Endodermal cell (in vitro differentiated cells): ENCODE results near the gene JAKMIP1. TPM values are rescaled to one million over a fixed set of nuclear protein-coding genes. Genes with fewer than 3 reads are reported as not detected.

Experiments used
- DNase-seq: peaks from one replicate; pipeline ENCODE4 v3.0.0-alpha.2; 2017
- H3K27ac ChIP-seq: 2 replicates; pipeline ENCODE4 v1.5.1; 2013; ENCODE audit warnings: mild to moderate bottlenecking, low read depth, low read length, moderate library complexity
- H3K27me3 ChIP-seq: 2 replicates; pipeline ENCODE4 v1.6.1; 2013; ENCODE audit warnings: mild to moderate bottlenecking, low read length, moderate library complexity; ENCODE audit not compliant: insufficient read depth, control insufficient read depth, poor library complexity, severe bottlenecking
- H3K36me3 ChIP-seq: 2 replicates; pipeline ENCODE4 v1.7.0; 2013; ENCODE audit warnings: mild to moderate bottlenecking, low read length, moderate library complexity; ENCODE audit not compliant: control insufficient read depth, insufficient read depth
- H3K4me1 ChIP-seq: one replicate; pipeline ENCODE4 v1.7.0; 2013; ENCODE audit warnings: low read length; ENCODE audit not compliant: control insufficient read depth, insufficient read depth
- H3K4me3 ChIP-seq: 2 replicates; pipeline ENCODE4 v1.5.1; 2013; ENCODE audit warnings: mild to moderate bottlenecking, low read length, moderate library complexity
- H3K9ac ChIP-seq: 2 replicates; pipeline ENCODE4 v1.6.1; 2013; ENCODE audit warnings: mild to moderate bottlenecking, low read length, moderate library complexity; ENCODE audit not compliant: poor library complexity, severe bottlenecking; ENCODE audit errors: extremely low read depth
- H3K9me3 ChIP-seq: 2 replicates; pipeline ENCODE4 v1.6.1; 2013; ENCODE audit warnings: mild to moderate bottlenecking, low read length, moderate library complexity; ENCODE audit not compliant: control insufficient read depth
- H3K27ac Mint-ChIP-seq: 2 replicates; pipeline ENCODE4 v1.8.0; 2020; ENCODE audit warnings: mixed read lengths
- H3K27me3 Mint-ChIP-seq: 2 replicates; pipeline ENCODE4 v1.8.0; 2021; ENCODE audit warnings: mild to moderate bottlenecking, mixed read lengths; ENCODE audit not compliant: insufficient read depth
- H3K36me3 Mint-ChIP-seq: 2 replicates; pipeline ENCODE4 v1.8.0; 2020; ENCODE audit warnings: low read depth, mixed read lengths
- H3K4me1 Mint-ChIP-seq: 2 replicates; pipeline ENCODE4 v1.8.0; 2020; ENCODE audit warnings: mixed read lengths
- H3K4me3 Mint-ChIP-seq: 2 replicates; pipeline ENCODE4 v1.8.0; 2020; ENCODE audit warnings: mild to moderate bottlenecking, moderate library complexity, mixed read lengths
- H3K9me3 Mint-ChIP-seq: 2 replicates; pipeline ENCODE4 v1.8.0; 2020; ENCODE audit warnings: mild to moderate bottlenecking, mixed read lengths
- WGBS, 2 experiments: methylation state at CpG; one replicate each; pipeline versions ENCODE4 v1.1.5 to v1.1.7; 2013; ENCODE audit warnings: missing lambda C conversion rate in 2 of 2, mixed read lengths in 1 of 2; ENCODE audit not compliant: insufficient coverage in 1 of 2, insufficient read length in 1 of 2; 5-methylcytosine and 5-hydroxymethylcytosine counted together
- total RNA-seq, 2 donors: library from RNA; stranded (reverse); fragmentation: NEBNext Ultra II Directional in 1 of 2; extraction: Animal tissue kit (Norgen Biotek cat#: 25700) in 1 of 2; gene quantifications; 2 replicates in 1 of 2; 3 replicates in 1 of 2; pipeline ENCODE4 v1.2.1, GENCODE V29; 2021
- TF ChIP-seq, protein P1 (sequence below): fragments of 200-600 bp; sonication (generic); conservative IDR thresholded peaks from 2 replicates; pipeline ENCODE4 v1.5.0; 2021; ENCODE audit warnings: antibody characterized with exemption, mild to moderate bottlenecking

Gene JAKMIP1
- total RNA-seq, 2 donors from 2014 or later = 10.4 to 11.2 TPM

DNA sequence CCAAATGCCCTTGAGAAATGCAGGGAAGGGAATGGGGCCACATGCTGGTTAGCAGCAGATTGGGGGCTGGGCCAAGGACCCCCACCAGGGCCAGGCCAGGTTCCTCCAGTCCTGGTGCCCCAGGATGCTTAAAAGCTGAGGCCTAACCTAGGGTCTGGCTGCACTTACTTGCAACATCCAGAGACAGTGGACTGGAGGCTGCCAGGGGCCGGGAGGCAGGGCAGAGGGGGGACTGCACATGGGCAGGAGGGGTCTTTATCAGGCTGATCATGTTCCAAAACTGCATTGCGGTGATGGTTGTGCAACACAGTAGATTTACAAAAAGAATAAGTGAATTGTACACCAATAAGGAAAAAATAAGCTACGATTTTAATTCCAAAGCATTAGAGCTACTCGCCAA lies 145.3 kb downstream of the JAKMIP1 start:
- H3K36me3 ChIP-seq = peaks cover 44% of the 10 kb centered on the region
- H3K4me3 ChIP-seq = no peak overlapping the region
- H3K9ac ChIP-seq = no peak overlapping the region
- peaks cover 35% of the 10 kb centered on the region for H3K9me3 ChIP-seq
- Mint-ChIP-seq H3K4me3 (no peak overlapping the region), H3K4me1 (no peaks in the 10 kb centered on the region), H3K27ac (no peak overlapping the region), H3K36me3 (peaks cover 32% of the 10 kb centered on the region), H3K27me3 (no peaks in the 10 kb centered on the region), H3K9me3 (peaks cover 25% of the 10 kb centered on the region)
- no peaks in the 10 kb centered on the region for H3K27me3 ChIP-seq
- DNase-seq = no peak
- no peaks in the 10 kb centered on the region for H3K4me1 ChIP-seq
- no peak overlapping the region for H3K27ac ChIP-seq
- TF ChIP-seq, protein P1, sequence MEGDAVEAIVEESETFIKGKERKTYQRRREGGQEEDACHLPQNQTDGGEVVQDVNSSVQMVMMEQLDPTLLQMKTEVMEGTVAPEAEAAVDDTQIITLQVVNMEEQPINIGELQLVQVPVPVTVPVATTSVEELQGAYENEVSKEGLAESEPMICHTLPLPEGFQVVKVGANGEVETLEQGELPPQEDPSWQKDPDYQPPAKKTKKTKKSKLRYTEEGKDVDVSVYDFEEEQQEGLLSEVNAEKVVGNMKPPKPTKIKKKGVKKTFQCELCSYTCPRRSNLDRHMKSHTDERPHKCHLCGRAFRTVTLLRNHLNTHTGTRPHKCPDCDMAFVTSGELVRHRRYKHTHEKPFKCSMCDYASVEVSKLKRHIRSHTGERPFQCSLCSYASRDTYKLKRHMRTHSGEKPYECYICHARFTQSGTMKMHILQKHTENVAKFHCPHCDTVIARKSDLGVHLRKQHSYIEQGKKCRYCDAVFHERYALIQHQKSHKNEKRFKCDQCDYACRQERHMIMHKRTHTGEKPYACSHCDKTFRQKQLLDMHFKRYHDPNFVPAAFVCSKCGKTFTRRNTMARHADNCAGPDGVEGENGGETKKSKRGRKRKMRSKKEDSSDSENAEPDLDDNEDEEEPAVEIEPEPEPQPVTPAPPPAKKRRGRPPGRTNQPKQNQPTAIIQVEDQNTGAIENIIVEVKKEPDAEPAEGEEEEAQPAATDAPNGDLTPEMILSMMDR = no peak
- WGBS, 2 experiments = 96 to 98% methylated on average over 4 of the region's 4 CpGs

DNA sequence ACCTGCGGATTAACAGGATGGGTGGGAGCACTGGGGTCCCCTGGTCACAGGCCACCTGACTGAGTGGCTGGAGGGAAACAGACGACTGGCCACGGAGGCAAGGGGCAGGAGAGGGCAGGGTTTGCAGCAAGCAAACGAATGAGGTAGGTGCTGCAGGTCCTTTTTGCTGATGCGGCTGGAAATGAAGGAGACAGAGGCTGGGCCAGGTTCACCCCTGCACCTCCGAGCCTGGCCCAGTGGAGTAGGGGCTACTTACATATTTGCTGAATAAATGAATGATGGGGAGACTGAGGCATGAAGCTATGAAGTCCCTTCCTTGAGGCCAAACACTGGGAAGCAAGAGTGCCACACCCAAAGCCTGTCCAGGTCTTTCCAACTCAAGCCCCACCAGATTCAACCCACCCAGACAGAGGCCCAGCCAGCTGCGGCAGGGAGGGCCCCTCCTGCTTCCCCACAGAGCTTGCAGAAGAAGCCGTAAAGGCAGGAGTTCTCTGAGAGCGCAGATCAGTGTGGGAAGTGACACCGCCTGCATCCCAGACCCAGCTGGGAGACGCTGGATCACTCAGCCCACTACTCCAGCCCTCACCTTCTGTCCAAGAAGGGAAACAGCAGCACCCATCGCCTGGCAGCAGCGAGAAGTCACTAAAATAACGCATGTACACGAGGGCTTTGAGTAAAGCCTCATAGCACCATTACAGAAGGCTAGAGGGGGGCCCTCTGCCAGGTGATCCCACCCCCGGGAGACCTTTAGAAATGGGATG lies 146.0 kb downstream of the JAKMIP1 start:
- H3K27me3 Mint-ChIP-seq = no peaks in the 10 kb centered on the region
- no peak overlapping the region for H3K27ac ChIP-seq
- H3K4me3 Mint-ChIP-seq = no peak overlapping the region
- TF ChIP-seq, protein P1 = no peak
- H3K27ac Mint-ChIP-seq = no peak overlapping the region
- H3K4me1 Mint-ChIP-seq = no peaks in the 10 kb centered on the region
- peaks cover 26% of the 10 kb centered on the region for H3K36me3 Mint-ChIP-seq
- no peak overlapping the region for H3K4me3 ChIP-seq
- no peak overlapping the region for H3K9ac ChIP-seq
- DNase-seq = no peak
- H3K4me1 ChIP-seq = no peaks in the 10 kb centered on the region
- no peaks in the 10 kb centered on the region for H3K27me3 ChIP-seq
- H3K9me3 ChIP-seq = peaks cover 28% of the 10 kb centered on the region
- H3K36me3 ChIP-seq = peaks cover 37% of the 10 kb centered on the region
- H3K9me3 Mint-ChIP-seq = peaks cover 19% of the 10 kb centered on the region
- WGBS, 2 experiments = 82 to 91% methylated on average over 6 to 16 of the region's 16 CpGs

DNA sequence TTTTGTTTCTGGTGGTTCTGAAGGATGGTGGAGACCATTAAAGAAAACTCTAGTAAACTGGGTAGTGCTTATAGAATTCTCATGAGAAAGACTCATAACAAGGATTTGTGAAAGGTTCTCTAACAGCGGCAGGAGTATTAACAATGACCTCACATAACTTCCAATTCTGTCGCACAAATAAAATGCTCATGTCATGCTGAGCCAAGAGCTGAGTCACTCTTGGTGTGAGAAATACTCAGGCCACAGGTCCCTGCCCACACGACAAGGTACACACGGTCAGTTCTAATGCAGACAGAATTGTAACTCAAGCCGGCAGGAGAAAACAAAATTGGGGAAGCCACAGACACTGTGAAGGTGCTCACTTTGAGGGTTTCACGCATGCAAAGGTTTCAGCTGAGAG lies 147.7 kb downstream of the JAKMIP1 start:
- Mint-ChIP-seq H3K27ac (no peak overlapping the region), H3K4me3 (no peak overlapping the region), H3K9me3 (peaks cover 4% of the 10 kb centered on the region), H3K27me3 (no peaks in the 10 kb centered on the region), H3K4me1 (no peaks in the 10 kb centered on the region), H3K36me3 (peaks cover 13% of the 10 kb centered on the region)
- Histone ChIP-seq H3K4me3 (no peak overlapping the region), H3K9ac (no peak overlapping the region), H3K4me1 (no peaks in the 10 kb centered on the region), H3K27ac (no peak overlapping the region), H3K9me3 (peaks cover 12% of the 10 kb centered on the region), H3K36me3 (peaks cover 20% of the 10 kb centered on the region), H3K27me3 (no peaks in the 10 kb centered on the region)
- 69 to 80% methylated on average over 6 of the region's 6 CpGs for WGBS, 2 experiments
- DNase-seq = no peak
- TF ChIP-seq, protein P1 = no peak
